DOHH2 (cell line): ENCODE results near the gene PACRG.

Experiments
- H3F3A ChIP-seq: fragments of 200-600 bp; sonication (generic), shearing (Covaris generic); 2 replicates; pipeline ENCODE4 v1.6.0; 2016; ENCODE audit warnings: antibody characterized with exemption, mild to moderate bottlenecking; ENCODE audit not compliant: control insufficient read depth, insufficient read depth
- H3K27ac ChIP-seq: fragments of 200-600 bp; sonication (generic); 2 replicates; pipeline ENCODE4 v1.5.1; 2014; ENCODE audit warnings: low read depth, mild to moderate bottlenecking, low read length, moderate library complexity
- H3K27me3 ChIP-seq: fragments of 200-600 bp; sonication (generic); 2 replicates; pipeline ENCODE4 v1.6.1; 2014; ENCODE audit warnings: mild to moderate bottlenecking, low read length, mixed read lengths; ENCODE audit not compliant: control insufficient read depth
- H3K36me3 ChIP-seq: fragments of 200-600 bp; sonication (generic); 2 replicates; pipeline ENCODE4 v1.6.1; 2014; ENCODE audit warnings: mild to moderate bottlenecking, low read length, moderate library complexity, mixed read lengths; ENCODE audit not compliant: control insufficient read depth
- H3K4me1 ChIP-seq: fragments of 200-600 bp; sonication (generic); 2 replicates; pipeline ENCODE4 v1.6.1; 2014; ENCODE audit warnings: mild to moderate bottlenecking, low read length, mixed read lengths; ENCODE audit not compliant: control insufficient read depth
- H3K4me2 ChIP-seq: fragments of 200-600 bp; sonication (generic); 2 replicates; pipeline ENCODE4 v1.6.0; 2014; ENCODE audit warnings: mild to moderate bottlenecking, low read length, moderate library complexity
- H3K4me3 ChIP-seq: fragments of 200-600 bp; sonication (generic); 2 replicates; pipeline ENCODE4 v1.5.1; 2014; ENCODE audit warnings: mild to moderate bottlenecking, low read length, mixed read lengths
- H3K79me2 ChIP-seq: fragments of 200-600 bp; sonication (generic); 2 replicates; pipeline ENCODE4 v1.6.1; 2014; ENCODE audit warnings: mild to moderate bottlenecking, low read length, mixed read lengths; ENCODE audit not compliant: control insufficient read depth
- H3K9me2 ChIP-seq: fragments of 200-600 bp; sonication (generic); replicated peaks from 2 replicates; pipeline ENCODE4 v1.6.1; 2014; ENCODE audit warnings: mild to moderate bottlenecking, low read length, mixed read lengths; ENCODE audit not compliant: control insufficient read depth
- H3K9me3 ChIP-seq: fragments of 200-600 bp; sonication (generic); 2 replicates; pipeline ENCODE4 v1.6.1; 2014; ENCODE audit warnings: antibody characterized with exemption, low read length, mixed read lengths; ENCODE audit not compliant: control insufficient read depth, insufficient read depth
- H4K20me1 ChIP-seq: fragments of 200-600 bp; sonication (generic); 2 replicates; pipeline ENCODE4 v1.6.0; 2014; ENCODE audit warnings: low read depth, mild to moderate bottlenecking, antibody characterized with exemption, low read length, moderate library complexity; ENCODE audit not compliant: control insufficient read depth, insufficient read depth
- CTCF ChIP-seq: fragments of 200-600 bp; sonication (generic); IDR thresholded peaks from one replicate; pipeline ENCODE4 v1.5.1; 2014; ENCODE audit warnings: antibody characterized with exemption, mild to moderate bottlenecking, low read depth, low read length; ENCODE audit not compliant: poor library complexity, severe bottlenecking
- EZH2phosphoT487 ChIP-seq: fragments of 200-600 bp; sonication (generic); IDR thresholded peaks from 2 replicates; pipeline ENCODE4 v1.6.1; 2017; ENCODE audit warnings: borderline replicate concordance, mild to moderate bottlenecking, antibody characterized with exemption, low read length, moderate library complexity, mixed read lengths

Gene PACRG

DNA sequence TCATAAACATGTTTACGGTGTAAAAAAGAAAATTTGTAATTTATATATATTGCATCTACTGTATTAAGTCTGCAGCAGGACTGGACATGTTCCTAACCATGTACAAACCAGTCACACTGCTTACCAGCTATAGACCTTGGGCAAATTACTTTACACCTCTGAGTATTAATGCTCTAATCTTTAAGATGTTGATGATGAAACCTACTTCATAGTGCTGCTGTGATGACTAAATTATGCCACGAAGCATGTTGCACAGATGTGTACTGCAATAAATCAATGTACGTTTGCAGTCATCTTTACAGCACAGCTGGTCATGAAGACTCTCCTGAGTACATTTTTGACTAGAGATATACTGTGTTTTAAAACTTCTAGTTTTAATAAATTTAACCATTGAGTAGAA, 42.8 kb upstream of the PACRG start:
- H3K4me3 ChIP-seq, result no peak overlapping the region
- H3K36me3 ChIP-seq, result no peaks in the 10 kb centered on the region
- no peaks in the 10 kb centered on the region for H3K27me3 ChIP-seq

GRCh38 chr6:162685586-162685985, 42.2 kb upstream of the PACRG start:
- Histone ChIP-seq H3K9me3 (no peaks in the 10 kb centered on the region), H3F3A (no peaks in the 10 kb centered on the region), H3K4me3 (no peak overlapping the region), H3K9me2 (no peaks in the 10 kb centered on the region), H3K36me3 (no peaks in the 10 kb centered on the region), H4K20me1 (no peaks in the 10 kb centered on the region), H3K4me2 (no peak overlapping the region), H3K27ac (no peak overlapping the region), H3K27me3 (no peaks in the 10 kb centered on the region), H3K79me2 (no peaks in the 10 kb centered on the region), H3K4me1 (no peaks in the 10 kb centered on the region)
- no peak for TF ChIP-seq EZH2phosphoT487
- no peak for TF ChIP-seq CTCF

More for the DNA sequence above, 42.8 kb upstream of the PACRG start:
- Histone ChIP-seq H3K27ac (no peak overlapping the region), H3K9me2 (no peaks in the 10 kb centered on the region), H3K4me1 (no peaks in the 10 kb centered on the region), H3K79me2 (no peaks in the 10 kb centered on the region), H3F3A (no peaks in the 10 kb centered on the region), H3K4me2 (no peak overlapping the region), H4K20me1 (no peaks in the 10 kb centered on the region), H3K9me3 (no peaks in the 10 kb centered on the region)
- TF ChIP-seq EZH2phosphoT487 (no peak), CTCF (no peak)

DNA sequence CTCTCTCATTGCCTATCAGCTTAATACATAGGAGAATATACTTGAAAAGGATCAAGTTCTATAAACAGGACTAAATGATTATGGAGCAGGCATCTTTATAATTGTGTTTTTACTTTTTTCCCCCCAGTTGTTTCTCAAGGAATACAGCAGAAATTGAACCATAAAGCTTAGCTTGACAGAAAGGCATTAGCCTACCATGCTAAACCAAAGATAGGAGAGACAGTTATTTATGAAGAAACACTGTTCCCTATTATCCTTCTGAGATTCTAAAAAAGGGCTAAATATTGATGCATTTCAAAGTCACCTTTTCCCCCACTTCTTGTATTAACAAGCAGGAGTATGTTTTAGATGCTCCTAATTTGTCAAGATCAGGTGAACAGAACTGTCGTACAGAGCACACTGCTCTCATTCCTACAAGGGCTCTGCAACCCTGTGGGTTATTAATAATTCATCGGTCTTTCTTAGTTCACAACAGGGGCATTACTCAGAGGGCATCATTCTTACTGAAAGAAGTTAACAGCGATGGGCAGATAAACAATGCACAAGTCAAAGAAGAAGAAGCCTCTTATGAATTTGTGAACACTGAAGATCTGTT, 38.9 kb upstream of the PACRG start:
- Histone ChIP-seq H3F3A (no peaks in the 10 kb centered on the region), H3K27me3 (no peaks in the 10 kb centered on the region), H3K4me1 (no peaks in the 10 kb centered on the region), H3K36me3 (no peaks in the 10 kb centered on the region), H4K20me1 (no peaks in the 10 kb centered on the region), H3K9me3 (no peaks in the 10 kb centered on the region), H3K9me2 (no peaks in the 10 kb centered on the region), H3K4me2 (no peak overlapping the region), H3K27ac (no peak overlapping the region), H3K79me2 (no peaks in the 10 kb centered on the region), H3K4me3 (no peak overlapping the region)
- TF ChIP-seq EZH2phosphoT487, result no peak

DNA sequence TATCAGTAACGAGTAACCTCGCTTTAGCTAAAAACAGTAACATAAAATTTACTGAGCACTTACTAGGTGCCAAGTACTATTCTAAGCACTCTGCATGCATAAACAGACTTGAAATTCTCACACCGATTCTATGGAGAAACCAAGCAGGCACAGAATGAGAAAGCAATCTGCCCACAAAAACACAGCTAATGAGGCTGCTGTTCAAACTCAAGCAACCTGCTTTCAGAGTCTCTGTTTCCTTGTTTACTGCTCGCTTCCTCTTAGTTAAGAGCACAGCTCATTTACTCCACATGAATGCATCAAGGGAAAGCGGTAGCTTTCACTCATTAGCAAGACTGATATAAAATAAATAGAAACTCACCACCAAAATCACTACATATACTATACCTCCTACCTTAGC, 37.6 kb upstream of the PACRG start:
- Histone ChIP-seq H3K9me3 (no peaks in the 10 kb centered on the region), H3F3A (no peaks in the 10 kb centered on the region), H3K4me3 (no peak overlapping the region), H3K27me3 (no peaks in the 10 kb centered on the region), H3K4me2 (no peak overlapping the region), H3K9me2 (no peaks in the 10 kb centered on the region), H3K4me1 (no peaks in the 10 kb centered on the region), H3K27ac (no peak overlapping the region), H3K36me3 (no peaks in the 10 kb centered on the region), H4K20me1 (no peaks in the 10 kb centered on the region), H3K79me2 (no peaks in the 10 kb centered on the region)
- TF ChIP-seq EZH2phosphoT487 (no peak), CTCF (no peak)
